ENCODE measurements around the gene KCTD16. TPM values are rescaled to one million over a fixed set of nuclear protein-coding genes. Genes with fewer than 3 reads are reported as not detected.

Gene KCTD16
- total and polyA plus RNA-seq, 2 experiments from 2014 or later = 0.02 to 0.76 TPM

DNA sequence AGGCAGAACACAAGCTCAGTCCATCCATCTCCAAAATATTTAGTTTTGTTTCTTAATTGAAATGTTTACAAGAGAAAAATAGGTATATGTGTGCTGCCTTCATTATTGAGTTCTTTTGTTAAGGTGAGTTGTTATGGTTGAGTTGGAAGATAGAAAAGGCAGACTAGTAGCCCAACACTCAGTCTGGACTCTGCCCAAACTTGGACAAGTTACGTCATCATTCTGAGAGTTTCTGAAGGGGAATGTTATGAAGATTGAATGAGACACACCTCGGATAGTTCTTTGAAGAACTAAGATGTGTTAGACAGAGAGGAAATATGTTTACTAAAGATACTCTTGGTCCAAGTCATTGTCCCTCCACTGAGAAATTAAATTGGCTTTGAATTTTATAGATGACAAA, 245.5 kb downstream of the KCTD16 start (continued):
- TF ChIP-seq CTCF (conservative IDR thresholded peaks at IDR 0.05; ENCODE audit: low read depth in 2 of 2) (no peak), ZNF114 (CRISPR knock-in tag; IDR thresholded peaks at IDR 0.05) (no peak), POLR2AphosphoS5 (IDR thresholded peaks at IDR 0.05; ENCODE audit: low read depth) (no peak), NANOG (IDR thresholded peaks at IDR 0.05; ENCODE audit: borderline replicate concordance) (no peak), ETS1 (IDR thresholded peaks at IDR 0.05) (no peak), REST (IDR thresholded peaks at IDR 0.05; ENCODE audit: unreplicated experiment) (no peak), STAT1 (IDR thresholded peaks at IDR 0.05; ENCODE audit: unreplicated experiment) (no peak)

GRCh38 chr5:144418719-144419118, 248.0 kb downstream of the KCTD16 start:
- Histone ChIP-seq H4K20me1 (replicated peaks; ENCODE audit: insufficient read depth) (no peaks in the 10 kb centered on the region), H2AFZ (no peak overlapping the region), H3K4me3 (no peak overlapping the region), H3K36me3 (ENCODE audit: insufficient read depth) (no peaks in the 10 kb centered on the region), H3K79me2 (replicated peaks; ENCODE audit: insufficient read depth) (no peaks in the 10 kb centered on the region), H3K27me3 (ENCODE audit: insufficient read depth) (no peaks in the 10 kb centered on the region), H3K27ac (ENCODE audit: low read depth) (no peak overlapping the region), H3F3A (replicated peaks; ENCODE audit: low read depth) (no peaks in the 10 kb centered on the region), H3K9me2 (ENCODE audit: insufficient read depth) (peaks cover 5% of the 10 kb centered on the region; the same call in 1 of the 2 replicates), H3K4me1 (ENCODE audit: insufficient read depth) (no peaks in the 10 kb centered on the region), H3K4me2 (no peak overlapping the region)
- Mint-ChIP-seq H3K9me3 (peaks cover 4% of the 10 kb centered on the region; the same call in 2 of the 3 replicates), H3K4me3 (no peak overlapping the region), H3K36me3 (ENCODE audit: low read depth) (peaks cover 5% of the 10 kb centered on the region; the same call in 1 of the 3 replicates), H3K27me3 (ENCODE audit: insufficient read depth, low read depth, poor library complexity) (no peaks in the 10 kb centered on the region), H3K27ac (no peak overlapping the region), H3K4me1 (0 out of 3 replicates have a peak, but pooled peaks cover 2% of the 10 kb centered on the region)
- DNase-seq (ENCODE audit: low spot score) = no peak
- TF ChIP-seq, protein P1, sequence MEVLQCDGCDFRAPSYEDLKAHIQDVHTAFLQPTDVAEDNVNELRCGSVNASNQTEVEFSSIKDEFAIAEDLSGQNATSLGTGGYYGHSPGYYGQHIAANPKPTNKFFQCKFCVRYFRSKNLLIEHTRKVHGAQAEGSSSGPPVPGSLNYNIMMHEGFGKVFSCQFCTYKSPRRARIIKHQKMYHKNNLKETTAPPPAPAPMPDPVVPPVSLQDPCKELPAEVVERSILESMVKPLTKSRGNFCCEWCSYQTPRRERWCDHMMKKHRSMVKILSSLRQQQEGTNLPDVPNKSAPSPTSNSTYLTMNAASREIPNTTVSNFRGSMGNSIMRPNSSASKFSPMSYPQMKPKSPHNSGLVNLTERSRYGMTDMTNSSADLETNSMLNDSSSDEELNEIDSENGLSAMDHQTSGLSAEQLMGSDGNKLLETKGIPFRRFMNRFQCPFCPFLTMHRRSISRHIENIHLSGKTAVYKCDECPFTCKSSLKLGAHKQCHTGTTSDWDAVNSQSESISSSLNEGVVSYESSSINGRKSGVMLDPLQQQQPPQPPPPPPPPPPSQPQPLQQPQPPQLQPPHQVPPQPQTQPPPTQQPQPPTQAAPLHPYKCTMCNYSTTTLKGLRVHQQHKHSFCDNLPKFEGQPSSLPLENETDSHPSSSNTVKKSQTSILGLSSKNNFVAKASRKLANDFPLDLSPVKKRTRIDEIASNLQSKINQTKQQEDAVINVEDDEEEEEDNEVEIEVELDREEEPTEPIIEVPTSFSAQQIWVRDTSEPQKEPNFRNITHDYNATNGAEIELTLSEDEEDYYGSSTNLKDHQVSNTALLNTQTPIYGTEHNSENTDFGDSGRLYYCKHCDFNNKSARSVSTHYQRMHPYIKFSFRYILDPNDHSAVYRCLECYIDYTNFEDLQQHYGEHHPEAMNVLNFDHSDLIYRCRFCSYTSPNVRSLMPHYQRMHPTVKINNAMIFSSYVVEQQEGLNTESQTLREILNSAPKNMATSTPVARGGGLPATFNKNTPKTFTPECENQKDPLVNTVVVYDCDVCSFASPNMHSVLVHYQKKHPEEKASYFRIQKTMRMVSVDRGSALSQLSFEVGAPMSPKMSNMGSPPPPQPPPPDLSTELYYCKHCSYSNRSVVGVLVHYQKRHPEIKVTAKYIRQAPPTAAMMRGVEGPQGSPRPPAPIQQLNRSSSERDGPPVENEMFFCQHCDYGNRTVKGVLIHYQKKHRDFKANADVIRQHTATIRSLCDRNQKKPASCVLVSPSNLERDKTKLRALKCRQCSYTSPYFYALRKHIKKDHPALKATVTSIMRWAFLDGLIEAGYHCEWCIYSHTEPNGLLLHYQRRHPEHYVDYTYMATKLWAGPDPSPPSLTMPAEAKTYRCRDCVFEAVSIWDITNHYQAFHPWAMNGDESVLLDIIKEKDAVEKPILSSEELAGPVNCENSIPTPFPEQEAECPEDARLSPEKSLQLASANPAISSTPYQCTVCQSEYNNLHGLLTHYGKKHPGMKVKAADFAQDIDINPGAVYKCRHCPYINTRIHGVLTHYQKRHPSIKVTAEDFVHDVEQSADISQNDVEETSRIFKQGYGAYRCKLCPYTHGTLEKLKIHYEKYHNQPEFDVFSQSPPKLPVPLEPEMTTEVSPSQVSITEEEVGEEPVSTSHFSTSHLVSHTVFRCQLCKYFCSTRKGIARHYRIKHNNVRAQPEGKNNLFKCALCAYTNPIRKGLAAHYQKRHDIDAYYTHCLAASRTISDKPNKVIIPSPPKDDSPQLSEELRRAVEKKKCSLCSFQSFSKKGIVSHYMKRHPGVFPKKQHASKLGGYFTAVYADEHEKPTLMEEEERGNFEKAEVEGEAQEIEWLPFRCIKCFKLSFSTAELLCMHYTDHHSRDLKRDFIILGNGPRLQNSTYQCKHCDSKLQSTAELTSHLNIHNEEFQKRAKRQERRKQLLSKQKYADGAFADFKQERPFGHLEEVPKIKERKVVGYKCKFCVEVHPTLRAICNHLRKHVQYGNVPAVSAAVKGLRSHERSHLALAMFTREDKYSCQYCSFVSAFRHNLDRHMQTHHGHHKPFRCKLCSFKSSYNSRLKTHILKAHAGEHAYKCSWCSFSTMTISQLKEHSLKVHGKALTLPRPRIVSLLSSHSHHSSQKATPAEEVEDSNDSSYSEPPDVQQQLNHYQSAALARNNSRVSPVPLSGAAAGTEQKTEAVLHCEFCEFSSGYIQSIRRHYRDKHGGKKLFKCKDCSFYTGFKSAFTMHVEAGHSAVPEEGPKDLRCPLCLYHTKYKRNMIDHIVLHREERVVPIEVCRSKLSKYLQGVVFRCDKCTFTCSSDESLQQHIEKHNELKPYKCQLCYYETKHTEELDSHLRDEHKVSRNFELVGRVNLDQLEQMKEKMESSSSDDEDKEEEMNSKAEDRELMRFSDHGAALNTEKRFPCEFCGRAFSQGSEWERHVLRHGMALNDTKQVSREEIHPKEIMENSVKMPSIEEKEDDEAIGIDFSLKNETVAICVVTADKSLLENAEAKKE (CRISPR knock-in tag; IDR thresholded peaks at IDR 0.05) = no peak
- no peak for TF ChIP-seq STAT1 (IDR thresholded peaks at IDR 0.05; ENCODE audit: unreplicated experiment)
- no peak for TF ChIP-seq ZNF114 (CRISPR knock-in tag; IDR thresholded peaks at IDR 0.05)
- no peak for TF ChIP-seq ETS1 (IDR thresholded peaks at IDR 0.05)
- no peak for TF ChIP-seq EZH2 (IDR thresholded peaks at IDR 0.05; ENCODE audit: low read depth, unreplicated experiment)
- ATAC-seq = no peak
